Stimulated activated CD4-positive, alpha-beta T cell treated with anti-CD3 and anti-CD28 coated beads, Interleukin-2, amount 100 ng/mL, for 24 hours (primary cell): ENCODE data around the gene NLN.
A peak's percentile ranks its signal among the peaks of the same experiment; 100 is the strongest.
"Not testable (repeated sequence)": the region's sequence is repeated elsewhere in the genome, so short reads cannot be mapped to it uniquely, and the experiment has no call there.

ENCODE experiments used
- DNase-seq, 2 donors: peaks; one replicate each; pipeline ENCODE4 v3.0.0-alpha.2; 2020

Gene NLN

DNA sequence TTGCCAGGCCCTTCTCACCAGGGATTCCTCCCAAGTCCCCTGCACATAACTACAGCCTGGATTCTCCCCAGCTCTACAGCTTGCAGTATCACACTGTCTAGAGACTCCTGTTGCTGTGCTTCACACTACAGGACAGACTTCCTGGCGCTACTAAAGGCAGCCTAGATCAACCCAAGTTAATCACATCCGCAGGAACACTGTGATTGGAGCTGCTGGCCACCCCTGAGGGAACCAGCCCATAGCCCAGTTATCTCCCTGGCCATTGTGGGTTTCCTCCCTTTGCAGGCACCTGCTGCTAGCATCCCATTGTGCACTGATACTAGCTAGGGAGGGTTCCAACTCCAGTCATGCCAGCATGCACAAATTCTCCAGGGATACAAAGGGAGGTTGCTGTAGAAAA, 53.5 kb downstream of the NLN start:
- no peak for DNase-seq

DNA sequence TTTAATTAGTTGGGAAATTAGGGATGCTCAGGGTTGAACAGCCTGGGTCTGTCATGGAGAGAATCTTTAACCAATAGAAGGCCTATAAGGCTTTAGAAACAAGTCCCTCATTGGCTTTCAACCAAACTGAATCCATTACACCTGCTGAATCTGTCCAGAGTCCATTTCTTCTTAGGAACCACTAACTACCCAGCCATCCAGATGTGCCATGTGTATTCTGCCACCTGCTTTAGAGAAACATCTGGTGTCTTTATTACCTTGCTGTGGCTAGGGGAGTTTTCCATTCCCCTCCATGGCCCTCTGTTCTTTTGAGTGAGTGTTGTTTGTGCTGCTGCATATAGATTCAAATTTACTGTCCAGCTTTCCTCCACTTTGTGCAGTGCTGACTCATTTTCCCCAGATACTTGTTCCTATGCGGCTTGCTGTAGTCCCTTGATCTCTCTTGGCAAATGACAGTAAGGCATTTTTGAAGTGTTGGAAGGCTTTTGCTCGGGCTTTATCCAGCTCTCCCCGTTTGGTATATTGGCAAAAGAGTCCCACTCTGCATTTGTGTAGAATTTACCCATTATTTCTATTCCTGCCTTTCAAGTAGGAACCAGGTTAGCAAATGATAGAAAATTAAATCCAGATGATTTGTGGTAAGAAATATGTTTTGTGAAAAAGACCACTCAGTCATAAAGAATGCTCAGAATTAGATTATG, 54.6 kb downstream of the NLN start:
- no peak for DNase-seq

DNA sequence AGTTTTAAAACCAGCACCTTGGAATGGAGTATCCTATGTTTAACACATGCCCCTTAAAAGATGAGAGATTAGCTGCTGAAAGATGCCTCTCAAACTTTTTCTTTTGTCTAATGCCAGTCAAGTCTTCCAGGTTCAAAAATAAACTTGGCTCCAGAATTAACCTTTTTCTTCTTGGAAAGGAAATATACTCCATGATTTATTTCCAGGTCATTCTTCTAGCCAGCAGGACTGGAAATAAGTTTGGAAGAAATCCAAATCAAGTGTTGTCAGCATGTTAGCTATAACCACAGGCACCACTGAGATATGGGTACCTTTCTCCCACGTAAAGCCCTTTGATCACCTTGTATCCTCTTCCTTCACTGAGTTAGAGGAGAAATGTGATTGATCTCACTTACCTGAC, 56.1 kb downstream of the NLN start:
- no peak for DNase-seq

DNA sequence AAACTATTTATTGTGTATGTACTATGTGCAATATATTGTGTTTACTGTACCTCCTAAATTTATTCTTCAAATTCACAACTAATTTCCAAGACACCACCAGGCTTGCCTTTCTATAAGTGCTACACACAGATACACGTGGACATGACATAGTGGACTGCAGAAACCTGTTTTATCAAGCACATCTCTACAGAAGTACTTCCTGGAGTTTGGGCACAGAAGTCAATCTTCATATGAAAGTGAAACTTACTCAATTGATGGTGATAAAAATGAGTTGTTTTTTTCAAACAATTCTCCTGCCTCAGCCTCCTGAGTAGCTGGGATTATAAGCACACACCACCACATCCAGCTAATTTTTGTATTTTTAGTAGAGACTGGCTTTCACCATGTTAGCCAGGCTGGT, 57.6 kb downstream of the NLN start:
- no peak for DNase-seq

DNA sequence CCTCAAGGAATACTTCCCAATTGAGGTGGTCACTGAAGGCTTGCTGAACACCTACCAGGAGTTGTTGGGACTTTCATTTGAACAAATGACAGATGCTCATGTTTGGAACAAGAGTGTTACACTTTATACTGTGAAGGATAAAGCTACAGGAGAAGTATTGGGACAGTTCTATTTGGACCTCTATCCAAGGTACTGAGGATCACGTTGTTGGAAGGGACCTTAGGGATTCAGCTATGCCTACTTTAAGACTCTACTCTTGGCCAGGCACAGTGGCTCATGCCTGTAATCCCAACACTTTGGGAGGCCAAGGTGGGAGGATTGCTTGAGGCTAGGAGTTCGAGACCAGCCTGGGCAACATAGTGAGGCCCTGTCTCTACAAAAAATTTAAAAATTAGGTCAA, 66.3 kb downstream of the NLN start:
- not testable (repeated sequence) for DNase-seq

DNA sequence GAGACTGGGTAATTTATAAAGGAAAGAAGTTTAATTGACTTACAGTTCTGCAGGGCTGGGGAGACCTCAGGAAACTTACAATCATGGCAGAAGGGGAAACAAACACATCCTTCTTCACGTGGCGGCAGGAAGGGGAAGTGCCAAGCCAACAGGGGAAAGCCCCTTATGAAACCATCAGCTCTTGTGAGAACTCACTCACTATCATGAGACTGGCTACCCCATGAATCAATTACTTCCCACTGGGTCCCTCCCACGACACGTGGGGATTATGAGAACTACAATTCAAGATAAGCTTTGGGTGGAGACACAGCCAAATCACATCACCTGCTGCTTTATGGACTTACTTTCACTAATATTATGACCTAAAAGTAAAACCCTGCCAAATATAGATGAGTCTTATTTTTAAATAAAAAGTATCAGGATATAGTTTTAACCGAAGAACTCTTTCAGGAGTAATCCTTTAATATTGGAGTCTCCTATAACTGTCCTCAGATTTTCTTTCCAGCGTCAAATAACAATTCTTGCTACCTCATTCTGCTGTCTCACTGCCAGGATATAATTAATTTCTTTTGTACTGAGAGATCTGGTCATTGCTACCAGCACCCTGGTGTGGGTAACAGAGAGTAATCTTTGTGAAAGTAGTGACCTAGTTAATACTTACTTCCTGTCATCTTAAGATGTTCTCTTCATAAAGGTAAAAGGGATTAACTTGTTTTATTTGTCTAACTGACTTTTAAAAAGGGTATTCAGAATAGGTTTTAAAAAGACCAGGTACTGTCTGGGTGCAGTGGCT, 68.6 kb downstream of the NLN start:
- DNase-seq, result peak; percentile 21 to 29

DNA sequence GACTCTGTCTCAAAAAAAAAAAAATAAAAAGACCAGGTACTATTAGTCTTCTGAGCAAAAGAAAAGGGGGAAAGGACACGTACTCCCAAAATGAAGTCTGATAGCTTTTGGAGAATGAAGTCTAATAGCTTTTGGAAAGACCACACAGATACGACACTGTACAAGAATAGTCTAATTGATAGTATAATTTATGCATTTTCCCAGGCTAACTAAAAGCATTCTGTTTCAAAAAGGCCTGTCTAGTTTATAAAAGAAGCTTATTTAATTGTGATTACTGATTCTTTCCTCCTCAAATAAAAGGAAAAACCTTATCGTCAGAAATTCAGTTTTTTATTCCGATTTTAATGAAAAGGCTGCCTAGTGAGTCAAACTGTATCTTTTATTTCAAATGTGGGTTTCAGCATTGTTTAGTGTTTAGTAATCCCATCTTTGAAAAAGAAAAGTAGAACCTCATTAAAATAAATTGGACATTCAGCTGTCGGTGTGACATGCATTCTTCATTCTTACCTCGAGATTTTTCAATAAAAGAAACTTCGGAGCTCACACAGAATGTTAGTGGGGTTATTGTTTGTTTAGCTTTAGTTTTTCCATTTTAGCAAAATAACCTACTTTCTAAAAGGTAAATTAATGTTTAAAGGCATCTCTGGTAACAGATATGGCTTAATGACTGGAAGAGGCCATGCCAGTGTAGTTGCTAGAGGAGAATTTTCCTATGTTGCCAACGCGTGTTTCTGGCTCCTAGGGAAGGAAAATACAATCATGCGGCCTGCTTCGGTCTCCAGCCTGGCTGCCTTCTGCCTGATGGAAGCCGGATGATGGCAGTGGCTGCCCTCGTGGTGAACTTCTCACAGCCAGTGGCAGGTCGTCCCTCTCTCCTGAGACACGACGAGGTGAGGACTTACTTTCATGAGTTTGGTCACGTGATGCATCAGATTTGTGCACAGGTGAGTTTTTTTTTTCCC, 70.0 kb downstream of the NLN start:
- no peak for DNase-seq

DNA sequence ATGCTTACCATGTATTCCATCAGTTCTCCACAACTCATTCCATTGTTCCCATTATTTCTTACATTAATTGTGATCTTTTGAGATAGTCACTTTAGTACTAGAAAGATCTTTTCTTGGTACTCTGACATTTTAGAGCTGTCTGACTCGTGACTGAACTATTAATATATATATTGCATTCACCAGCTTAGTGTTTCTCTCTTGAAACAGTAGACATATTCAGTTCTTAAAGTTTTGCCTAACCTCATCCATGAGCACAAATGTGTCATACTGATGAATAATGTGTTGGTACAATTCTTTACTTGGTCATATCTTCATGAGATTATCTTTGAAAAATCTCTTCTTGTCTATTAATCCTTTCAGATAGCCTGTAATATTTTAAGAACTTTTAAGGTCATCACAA, 74.3 kb downstream of the NLN start:
- DNase-seq, result no peak

DNA sequence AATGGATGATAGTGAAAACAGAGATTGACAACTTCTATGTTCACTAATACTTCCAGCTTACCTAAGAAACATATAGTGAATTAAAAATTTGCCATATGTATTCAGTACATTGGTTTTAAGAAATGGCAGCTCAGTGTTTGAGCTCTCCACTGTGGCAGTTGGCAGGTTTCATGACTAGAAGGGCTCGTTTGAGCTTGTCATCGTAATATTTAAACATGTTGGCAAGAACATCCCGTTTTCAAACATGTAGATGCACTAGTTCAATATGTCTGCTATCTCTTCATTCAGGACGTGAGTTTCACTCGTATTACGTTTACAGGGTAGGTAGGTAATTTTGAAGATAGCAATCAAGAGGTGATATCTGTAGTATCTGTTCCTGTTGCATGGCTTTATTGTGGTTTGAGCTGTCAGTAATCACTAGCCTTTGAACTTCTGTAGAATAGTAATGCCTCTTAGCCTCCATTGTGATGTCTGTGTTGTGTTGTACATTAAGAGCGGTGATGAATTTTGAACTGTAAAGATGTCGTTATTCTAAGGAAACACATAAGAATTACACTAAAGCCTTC, 74.8 kb downstream of the NLN start:
- DNase-seq, result no peak

DNA sequence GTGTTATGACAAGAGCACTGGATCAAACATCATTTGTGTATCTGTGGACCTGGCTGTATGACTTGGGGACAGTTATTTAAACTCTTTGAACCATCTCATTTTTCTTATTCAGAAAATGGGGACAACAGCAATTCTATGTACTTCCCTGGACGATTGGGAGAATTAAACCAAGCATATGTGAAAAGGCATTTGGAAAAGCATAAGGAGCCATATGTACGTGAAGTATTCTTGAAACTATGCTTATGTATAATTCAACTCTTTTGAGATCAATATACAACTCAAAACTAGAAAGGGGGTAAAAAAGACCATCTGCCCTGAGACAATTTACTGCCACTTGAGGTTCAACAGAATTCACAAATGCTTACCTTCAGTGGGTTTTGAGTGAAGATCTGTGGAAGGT, 75.5 kb downstream of the NLN start:
- no peak for DNase-seq

DNA sequence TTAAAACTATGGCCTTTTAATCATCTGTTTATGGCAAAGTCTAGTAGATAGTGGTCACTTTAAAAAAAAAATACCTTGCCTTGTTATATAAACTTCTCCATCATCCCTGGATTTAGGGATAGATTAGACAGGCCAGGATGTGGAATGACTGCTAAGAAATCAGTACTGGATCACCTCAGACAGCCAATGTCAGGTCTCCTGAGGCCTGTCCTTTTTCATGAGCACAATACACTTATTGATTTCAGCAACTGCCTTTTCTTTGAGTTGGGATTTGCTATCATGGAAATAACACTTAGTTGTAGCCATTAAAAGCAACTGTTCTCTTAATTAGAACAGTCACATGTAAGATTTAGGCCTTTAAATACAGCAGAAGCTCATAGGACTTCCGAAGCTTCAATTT, 77.9 kb downstream of the NLN start:
- no peak for DNase-seq

DNA sequence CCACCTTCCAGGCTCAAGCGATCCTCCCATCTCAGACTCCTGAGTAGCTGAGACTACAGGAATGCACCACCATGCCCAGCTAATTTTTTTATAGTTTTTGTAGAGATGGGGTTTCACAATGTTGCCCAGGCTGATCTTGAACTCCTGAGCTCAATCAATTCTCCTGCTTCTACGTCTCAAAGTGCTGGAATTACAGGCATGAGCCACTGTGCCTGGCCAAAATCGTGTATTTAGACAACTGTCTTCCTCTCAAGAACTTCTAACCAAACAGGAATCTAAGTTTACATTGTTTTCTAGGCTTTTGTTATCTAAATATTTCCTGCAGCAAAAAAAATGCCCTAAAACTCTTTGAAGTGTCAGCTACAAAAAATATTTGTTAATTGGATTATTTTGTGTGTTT, 78.8 kb downstream of the NLN start:
- no peak for DNase-seq

DNA sequence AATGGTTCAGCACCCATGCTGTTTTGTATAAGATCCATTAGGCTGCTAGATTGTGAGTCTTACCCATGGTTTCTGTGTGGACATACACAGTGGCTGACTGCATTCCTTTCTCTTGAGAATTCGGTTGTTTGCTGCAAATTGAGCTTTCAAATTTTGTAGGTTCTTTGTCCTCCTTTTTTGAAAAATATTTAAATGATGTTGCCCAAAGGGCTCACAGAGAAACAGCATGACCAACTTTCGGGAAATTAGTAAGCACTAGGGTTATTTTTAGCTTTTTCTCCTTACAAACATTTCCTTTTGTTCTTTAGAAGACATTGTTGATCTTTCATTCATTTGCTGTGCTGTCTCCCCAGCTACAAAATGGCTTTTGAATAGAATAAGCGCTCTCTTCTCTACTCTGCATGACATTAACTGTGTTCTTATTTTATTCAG, 79.4 kb downstream of the NLN start:
- DNase-seq, result no peak

DNA sequence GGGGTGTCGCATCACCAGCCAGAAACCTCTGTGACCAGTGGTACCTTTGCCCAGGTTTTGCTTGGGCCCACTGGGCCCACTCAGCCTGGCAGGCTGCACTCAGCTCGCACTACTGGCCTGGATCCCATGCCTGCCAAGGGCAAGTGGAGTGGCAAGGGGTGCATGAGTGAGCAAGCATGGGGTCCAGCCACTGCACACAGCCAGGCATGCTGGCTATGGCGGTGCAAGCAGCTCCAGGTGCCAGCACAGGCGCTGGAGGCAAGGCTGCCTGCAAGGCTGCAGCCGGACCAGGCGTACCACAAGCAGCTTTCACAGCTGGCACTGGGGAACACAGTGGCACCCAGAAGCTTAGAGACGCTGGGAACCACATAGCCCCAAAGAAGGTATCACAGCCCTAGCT, 80.1 kb downstream of the NLN start:
- no peak for DNase-seq

DNA sequence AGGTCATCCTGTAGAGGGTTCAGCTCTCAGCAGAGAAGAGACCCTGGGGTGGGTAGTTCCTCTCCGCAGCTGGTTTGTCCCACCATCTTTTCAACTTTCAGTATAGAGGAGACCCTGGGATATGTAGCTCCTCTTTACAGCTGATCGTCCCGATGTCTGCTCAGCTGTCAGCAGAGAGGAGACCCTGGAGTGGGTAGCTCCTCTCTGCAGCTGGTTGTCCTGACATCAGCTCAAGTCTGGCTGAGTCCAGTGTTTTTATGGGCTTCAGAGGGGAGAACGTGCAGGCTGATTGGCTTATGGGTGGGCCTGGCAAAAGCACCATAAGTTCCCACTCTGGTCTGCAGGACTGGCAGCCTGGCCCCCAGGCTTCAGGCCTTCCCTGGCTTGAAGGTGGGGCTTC, 80.8 kb downstream of the NLN start:
- no peak for DNase-seq

DNA sequence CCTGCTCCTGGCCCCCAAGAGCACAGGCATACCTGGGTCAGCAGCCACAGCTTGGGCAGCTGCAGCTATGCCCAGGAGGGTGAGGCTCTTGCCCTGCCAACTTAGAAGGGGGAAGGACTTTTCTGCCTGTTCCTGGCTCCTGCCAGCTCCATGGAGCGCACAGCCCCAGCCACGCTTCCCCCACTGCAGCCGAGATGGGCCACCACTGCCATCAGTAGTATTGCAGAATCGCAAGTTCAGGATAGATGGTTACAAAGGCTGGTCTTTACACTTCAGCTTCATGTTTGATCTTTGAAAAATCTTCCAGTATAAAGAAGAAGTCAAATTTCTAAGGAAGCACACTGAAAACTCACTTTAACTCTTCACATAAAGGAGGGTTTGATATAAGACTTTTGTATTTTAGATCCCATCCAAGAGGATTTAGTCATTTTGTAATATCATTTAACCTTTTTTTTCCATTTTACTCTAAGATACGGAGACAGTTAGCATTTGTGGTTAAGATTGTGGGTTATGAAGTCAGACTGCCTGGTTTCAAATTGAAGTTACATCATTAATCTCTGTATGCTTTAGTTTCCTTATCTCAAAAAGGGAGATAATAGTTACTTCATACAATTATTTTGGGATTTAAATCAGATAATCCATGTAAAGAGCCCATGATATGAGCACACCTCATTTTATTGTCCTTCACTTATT, 81.8 kb downstream of the NLN start:
- peak in 1 of 2 donors; percentile 21 for DNase-seq

DNA sequence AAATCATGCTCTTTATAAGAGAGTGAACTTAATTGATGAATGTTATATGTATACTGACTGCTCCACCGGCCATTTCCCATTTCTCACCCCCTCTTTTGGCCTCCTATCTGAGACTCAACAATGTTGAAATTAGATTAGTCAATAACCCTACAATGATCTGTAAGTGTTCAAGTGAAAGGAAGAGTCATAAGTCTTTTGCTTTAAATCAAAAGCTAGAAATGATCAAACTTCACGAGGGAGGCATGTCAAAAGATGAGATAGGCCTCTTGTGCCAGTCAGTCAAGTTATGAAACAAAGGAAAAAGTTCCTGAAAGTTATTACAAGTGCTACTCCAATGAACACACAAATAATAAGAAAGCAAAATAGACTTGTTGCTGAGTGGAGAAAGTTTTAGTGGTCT, 83.1 kb downstream of the NLN start:
- DNase-seq, result no peak

DNA sequence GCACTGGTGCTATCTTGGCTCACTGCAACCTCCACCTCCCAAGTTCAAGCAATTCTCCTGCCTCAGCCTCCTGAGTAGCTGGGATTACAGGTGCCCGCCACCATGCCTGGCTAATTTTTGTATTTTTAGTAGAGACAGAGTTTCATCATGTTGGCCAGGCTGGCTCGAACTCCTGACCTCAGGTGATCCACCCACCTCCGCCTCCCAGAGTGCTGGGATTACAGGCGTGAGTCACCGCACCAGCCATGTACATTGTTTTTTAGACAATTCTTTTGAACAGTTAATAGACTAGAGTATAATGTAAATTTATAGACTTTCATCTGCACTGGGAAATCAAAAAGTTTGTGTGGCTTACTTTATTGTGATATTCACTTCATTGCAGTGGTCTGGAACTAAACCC, 85.5 kb downstream of the NLN start:
- not testable (repeated sequence) for DNase-seq

DNA sequence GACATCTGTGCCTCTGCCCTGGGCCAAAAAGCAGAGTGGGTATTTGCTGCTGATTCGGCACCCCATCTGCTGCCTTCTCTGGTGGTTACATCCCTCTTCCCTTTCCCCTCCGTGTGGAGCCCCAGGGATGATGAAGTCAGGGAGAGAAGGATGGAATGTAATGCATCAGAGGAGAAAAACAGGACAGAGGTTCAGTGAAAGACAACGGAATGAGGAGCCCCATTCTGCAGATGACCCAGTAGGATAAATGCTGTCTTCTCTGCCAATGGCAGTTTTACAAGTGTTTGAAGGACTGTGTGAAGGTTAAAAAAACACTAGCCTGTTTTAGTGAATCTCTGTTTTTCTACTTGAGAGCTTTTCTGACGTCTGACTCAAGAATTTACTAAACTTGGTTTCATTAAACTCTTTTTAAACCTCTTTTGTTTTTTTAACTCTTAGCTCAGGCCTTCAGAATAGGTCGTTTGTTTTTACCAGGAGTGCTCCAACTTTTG, 86.3 kb downstream of the NLN start:
- DNase-seq, result no peak

DNA sequence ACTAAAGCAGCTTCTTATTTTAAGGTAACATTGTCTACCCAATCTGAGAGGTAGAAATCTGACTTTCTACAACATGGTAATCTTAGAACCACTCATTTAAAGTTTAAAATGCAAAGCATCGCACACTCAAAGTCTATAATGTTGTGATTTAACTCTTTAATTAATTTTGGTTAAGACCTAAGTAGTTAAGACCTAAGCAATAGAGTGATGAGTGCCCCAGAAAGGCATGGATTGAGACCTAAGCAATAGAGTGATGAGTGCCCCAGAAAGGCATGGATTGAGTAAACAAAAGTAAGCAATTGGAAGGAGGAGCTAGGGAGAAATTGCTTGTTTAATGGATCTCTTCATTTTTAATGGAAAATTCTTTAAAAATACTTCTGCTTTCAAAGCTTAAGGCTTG, 86.8 kb downstream of the NLN start:
- no peak for DNase-seq

DNA sequence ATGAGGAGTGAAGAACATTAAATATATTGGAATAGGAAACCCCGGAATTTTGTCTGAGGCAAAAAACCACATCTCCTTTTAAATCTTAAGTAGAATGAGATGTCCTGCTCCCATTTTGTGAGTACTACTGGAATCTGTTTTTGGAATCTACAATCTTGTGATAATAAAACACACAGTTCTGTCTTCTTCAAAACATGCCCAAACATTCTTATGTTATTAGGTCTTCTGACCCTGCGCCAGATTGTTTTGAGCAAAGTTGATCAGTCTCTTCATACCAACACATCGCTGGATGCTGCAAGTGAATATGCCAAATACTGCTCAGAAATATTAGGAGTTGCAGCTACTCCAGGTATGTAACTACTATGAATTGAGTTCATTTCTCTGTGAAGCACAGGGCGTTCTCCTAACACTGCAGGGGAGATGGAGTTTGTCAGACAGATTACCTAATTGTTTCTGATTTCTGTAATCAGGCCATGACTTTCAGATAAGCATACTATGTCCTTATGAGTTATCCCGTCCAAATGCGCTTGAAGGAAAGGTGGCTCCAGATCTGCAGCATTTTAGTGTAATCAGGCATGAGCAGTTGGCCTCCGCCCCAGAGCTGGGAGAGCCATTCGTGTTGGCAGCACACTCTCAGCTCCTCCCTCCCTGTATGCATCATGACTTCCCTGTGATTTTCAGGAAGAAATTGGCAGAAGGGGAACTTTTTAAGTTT, 88.0 kb downstream of the NLN start:
- no peak for DNase-seq

DNA sequence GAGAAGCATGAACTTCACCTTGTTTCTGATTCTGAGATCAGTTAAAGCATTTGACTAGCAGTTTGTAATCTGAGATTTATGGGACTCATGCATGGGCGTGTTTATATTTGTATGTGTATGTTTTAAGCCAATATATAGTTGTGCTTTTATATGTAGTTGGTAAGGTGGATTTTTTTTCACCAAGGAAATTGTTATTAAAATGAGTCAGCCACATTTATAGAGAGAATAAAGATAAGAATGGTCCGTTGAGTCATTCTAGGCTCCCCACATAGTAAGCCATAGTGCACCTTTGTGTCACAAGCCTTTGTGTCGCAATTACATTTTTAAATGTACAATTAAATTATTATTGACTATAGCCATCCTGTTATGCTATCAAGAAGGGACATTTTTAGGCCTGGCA, 89.0 kb downstream of the NLN start:
- no peak for DNase-seq
